GM18868 (cell line): Measurements from ENCODE around the gene CHTOP.

Experiments used
- ATAC-seq: cut with Tn5 transposase; IDR thresholded peaks from one replicate; pipeline ENCODE4 v1.9.1; 2021; ENCODE audit warnings: mild to moderate bottlenecking, moderate library complexity; ENCODE audit not compliant: unreplicated experiment

The CHTOP gene

GRCh38 chr1:153683854-153684253 is 50.0 kb downstream of the CHTOP start:
- no peak for ATAC-seq

GRCh38 chr1:153684892-153685291 is 51.0 kb downstream of the CHTOP start:
- no peak for ATAC-seq

GRCh38 chr1:153685544-153686340 is 51.9 kb downstream of the CHTOP start:
- no peak for ATAC-seq

- no peak for ATAC-seq
Measured at GRCh38 chr1:153687346-153688125, 53.7 kb downstream of the CHTOP start.

- ATAC-seq, result no peak
Measured at GRCh38 chr1:153688276-153688675, 54.4 kb downstream of the CHTOP start.

GRCh38 chr1:153688736-153689328 is 55.0 kb downstream of the CHTOP start:
- no peak for ATAC-seq

- no peak for ATAC-seq
Measured at GRCh38 chr1:153693466-153693865, 59.6 kb downstream of the CHTOP start.
